HG03354 (cell line): Measurements from ENCODE around the gene DHRS7C.
"Not testable (repeated sequence)": the region's sequence is repeated elsewhere in the genome, so short reads cannot be mapped to it uniquely, and the experiment has no call there.

ENCODE experiments used
- ATAC-seq: cut with Tn5 transposase; IDR thresholded peaks from one replicate; pipeline ENCODE4 v1.9.1; 2021; ENCODE audit warnings: mild to moderate bottlenecking; ENCODE audit not compliant: unreplicated experiment, poor library complexity, severe bottlenecking

DHRS7C gene

DNA sequence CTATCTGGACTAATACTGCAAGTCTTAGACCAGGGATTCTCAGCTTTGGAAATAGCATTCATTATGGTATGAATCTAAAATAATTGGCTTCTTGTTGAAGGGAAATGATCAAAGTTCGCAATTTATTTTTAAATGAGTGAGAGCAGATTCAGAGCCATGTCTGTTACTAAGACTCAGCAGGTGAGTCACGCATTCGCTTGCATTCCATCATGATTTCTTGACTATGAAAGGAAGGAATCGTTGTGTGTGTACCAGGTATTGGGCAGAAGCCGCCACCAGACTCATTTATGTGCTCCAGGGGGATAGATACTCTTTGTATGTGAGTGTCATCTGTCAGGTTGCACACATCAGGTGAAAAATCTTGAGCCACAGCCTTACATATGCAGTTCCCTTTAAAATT, 19.7 kb upstream of the DHRS7C start:
- no peak for ATAC-seq

DNA sequence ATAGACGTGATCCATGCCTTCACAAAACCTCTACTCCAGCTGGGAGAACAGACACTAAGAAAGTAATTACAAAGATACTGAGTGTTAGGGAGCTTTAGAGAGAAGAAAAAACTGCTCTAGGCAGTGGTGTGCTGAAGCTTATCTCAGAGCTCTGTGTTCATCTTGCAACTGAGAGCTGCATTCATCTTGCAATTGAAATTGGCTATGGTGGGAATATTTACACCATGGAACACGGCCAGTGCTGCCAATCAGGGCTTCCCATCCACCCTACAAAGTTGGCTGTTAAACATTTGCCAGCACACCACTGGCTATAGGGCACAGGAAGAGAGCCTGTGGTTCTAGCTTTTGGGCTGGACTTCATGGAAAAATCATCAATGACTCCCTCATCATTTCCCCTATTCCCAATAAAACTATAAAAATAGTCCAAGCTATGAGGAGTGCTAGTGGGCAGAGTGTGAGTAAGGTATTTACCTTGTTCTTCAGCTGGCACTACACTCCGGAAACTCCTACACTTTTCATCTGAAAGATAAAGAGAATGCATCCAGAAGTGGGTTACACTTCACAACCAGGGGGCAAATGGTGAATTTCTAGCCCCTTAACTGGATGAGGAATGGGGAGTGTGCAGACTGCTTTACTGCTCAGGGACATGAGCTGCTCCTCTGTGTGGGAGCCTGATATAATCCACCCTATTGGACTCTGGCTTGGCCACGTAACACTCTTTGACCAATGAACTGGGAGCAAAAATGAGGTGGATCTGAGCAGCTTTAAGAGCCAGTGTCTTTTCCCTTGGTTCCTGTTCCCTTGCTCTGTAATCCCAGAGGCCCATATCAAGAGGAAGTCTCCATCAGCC, 18.9 kb upstream of the DHRS7C start:
- ATAC-seq: no peak

DNA sequence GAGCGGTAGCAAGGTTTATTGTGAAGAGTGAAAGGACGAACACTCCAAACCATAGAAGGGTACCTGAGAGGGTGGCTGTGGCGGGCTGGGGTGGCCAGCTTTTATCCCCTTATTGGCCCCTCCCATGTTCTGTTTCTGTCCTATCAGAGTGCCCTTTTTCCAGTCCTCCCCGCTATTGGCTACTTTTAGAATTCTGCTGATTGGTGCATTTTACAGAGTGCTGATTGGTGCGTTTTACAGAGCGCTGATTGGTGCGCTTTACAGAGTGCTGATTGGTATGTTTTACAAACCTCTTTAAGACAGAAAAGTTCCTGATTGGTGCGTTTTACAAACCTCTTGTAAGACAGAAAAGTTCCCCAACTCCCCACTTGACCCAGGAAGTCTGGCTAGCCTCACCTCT, 18.0 kb upstream of the DHRS7C start:
- ATAC-seq: no peak

DNA sequence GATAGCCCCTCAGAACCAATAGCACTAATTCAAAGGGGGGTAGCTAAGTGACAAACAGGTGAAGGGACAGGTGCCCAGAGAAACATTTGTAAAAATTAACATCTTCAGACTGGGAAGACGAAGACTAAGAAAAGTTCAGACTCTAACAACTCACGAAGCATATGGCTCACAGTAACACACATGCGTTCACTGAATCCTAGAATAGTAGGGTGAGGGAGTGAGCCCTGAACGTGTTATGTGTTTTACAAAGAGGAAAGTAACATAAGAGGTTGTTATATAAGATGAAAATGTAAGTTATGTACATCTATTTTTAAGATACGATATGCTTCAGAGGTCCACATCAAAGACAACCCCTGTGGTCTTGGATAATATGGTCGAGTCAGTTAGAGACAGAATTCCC, 15.3 kb upstream of the DHRS7C start:
- no peak for ATAC-seq

DNA sequence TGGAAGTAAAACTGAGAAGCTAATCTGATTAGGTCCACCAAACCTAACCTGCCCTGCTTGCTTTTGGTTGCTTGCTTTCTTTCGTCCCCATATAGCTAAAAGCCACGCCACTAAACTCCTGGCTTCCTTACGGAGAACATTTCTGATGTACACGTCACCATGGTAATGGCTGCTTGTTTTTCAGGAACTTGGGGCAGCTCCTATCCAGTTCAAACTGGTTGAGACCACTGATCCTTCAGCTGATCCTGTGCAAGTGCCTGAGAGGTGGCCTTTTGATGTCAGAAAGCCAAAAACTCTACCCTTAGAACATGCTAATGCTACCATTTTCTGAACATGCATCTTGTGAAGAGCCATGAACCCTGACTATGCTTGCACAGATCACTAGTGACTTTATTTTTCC, 14.4 kb upstream of the DHRS7C start:
- no peak for ATAC-seq

DNA sequence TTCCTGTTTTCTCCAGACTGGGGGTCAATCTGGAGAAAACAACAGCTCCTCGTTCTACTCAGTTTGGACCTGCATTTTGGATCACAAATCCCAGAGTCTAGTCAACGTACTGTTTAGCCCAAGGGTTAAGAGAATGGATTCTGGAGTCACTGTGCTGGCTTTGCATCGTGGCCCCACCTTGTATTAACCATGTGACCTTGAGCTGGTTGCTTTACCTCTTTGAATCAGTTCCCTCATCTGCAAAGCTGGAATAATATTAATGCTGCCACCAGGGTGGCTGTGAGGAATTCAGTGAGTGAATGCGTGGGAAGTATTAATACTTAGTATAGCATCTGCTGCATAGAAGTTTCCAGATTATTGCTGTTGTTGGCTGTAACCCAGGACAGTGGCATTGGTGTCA, 11.3 kb upstream of the DHRS7C start:
- ATAC-seq: no peak

DNA sequence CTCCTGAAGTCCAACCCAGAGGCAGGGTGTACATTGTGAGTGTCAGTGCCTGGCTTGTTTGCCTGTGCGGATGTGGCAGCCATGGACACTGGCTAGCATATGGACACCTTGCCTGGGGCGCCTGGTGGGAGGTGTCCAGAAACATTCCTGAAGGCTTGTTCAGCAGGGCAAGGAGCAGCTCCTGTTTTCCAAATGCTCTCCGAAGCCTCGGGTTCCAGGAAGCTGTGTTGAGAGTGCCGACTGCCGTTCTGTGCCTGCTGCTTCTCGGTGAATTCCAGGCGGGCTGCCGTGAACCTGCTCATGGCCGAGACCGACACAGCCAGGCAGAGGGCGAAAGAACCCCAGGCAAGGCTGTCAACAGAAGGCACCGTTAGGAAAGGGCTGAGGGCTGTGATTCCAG, 10.9 kb upstream of the DHRS7C start:
- ATAC-seq: no peak

DNA sequence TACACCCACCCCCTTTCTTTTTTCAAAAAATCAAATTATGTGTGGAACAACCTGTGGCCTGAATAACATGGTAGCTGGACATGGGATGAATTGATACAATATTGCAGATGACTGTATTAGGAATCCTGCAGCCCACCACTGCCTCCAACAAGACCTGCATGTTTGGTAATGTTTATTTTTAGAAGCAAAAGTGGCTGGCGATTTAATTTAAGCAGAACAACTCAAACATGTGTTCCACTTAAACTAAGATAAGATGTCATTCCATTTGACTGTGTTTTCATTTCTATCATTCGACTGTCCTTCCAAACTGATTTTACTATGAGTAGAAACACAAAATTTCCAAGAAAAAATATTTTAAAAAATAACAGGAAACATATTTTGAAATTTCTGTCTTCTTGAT, 10.1 kb upstream of the DHRS7C start:
- ATAC-seq: no peak

DNA sequence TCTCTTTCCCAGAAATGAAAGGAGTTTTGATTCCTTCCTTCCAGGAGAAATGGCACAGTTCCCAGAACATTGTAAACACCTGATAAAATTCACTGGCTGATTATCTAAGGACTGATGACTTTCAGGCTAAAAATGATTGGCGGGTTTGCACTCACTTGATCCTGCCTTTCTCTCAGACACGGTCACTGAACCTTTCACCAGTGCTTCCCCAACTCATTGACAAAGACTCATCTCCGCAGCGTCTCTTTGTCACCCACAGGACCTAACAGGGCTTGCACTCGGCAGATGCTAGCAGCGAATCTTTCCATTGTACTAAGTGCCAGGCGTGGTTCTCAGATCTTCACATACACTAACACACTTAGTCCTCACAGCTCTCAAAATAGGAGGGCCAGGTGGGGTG, 7.3 kb upstream of the DHRS7C start:
- ATAC-seq: no peak

DNA sequence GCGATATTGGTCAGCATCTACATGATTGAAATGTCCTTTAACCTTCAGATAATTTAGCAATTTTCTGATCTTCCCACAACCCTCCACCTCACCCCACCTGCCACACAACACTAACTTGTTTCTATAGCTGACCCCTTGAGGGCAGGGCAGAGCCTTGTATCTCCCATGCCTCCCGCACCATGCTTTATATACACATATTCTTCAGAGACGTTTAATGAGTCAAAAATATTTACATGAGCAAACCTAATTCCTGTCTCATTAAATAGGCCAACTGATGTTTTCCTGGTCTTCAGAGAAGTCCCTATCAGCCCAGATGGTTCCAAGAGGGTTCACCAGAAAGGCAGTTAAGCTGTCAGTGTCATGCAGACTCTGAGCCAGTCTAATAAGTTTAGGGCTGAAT, 6.6 kb upstream of the DHRS7C start:
- no peak for ATAC-seq

DNA sequence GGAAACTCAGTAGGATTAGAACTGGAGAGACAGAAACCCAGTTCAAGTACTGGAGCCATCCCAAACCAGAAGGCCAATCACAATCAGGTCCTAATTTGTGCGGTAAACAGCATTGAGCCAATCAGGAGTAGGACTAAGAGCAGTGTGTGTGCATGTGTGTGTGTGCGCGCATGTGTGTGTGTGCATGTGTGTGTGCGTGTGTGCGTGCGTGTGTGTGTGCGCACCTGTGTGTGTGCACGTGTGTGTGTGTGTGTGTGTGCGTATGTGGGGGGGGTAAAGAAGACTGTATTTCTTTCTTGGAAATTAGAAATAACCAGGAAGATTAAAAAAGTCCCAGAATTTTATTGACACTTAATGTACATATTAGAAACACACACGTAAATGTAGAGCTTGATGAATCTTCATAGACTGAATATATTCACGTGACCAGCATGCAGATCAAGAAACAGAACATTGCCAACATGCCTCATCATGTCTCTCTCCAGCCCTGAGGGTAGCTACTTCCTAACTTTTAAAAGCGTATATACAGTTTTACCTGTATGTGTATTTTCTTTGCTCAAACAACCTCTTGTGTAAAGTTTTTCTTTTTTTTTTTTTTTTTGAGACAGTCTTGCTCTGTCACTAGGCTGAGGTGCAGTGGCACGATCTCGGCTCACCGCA, 919 bp upstream of the DHRS7C start:
- ATAC-seq: no peak

DNA sequence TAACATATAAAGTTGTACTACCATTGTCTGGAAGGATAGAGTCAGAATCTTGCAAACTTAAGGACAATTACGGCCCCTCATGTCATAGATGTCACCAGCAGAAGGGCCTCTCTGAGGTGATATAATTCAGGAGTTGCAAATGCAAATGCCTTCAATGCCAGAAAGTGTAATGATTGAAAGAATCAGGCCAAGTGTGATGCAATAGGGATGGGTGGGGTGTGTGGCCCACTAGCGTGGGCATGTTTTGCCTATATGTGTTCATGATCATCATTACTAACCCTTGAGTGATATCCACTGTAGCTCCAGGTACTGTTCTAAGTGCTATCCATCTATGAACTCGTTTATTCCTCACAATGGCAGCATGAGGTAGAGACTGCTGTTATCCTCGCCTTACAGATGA, 1.1 kb downstream of the DHRS7C start:
- ATAC-seq: no peak

DNA sequence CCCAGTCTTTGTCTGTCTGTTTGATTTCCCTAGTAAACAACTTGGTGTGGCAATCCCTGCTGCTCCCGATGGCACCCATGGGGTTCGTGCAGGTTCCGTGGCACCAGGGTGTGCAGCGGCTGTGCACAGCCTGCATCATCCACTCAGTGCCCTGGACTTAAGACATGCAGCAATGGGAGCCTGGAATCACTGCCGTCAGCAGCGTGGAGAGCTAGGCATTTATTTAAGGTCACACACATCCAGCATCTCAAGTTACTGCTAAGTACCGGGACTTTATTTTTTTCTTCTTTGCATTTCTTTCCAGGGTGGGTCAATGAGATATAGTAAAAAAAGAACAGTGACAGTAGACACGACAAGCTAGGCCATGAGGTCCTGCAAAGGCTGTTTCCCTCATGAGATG, 2.8 kb downstream of the DHRS7C start:
- no peak for ATAC-seq

DNA sequence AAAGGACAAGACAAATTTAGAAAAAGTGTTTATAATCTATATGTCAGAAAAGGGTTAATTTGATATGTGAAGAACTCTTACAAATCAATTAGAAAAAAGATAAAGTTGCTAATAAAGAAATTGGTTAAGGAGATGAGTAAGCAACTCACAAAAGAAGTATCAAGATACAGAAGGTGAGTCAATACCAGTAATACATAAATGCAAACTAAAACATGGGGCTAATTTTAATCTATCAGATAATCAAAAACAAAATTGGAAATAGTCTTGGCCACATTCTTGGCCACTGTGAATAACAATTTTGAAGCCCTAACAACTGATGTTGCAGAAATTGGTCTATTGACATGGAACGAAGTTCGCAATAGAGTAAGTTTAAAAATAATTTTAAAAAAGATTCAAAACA, 6.8 kb downstream of the DHRS7C start:
- ATAC-seq: no peak

DNA sequence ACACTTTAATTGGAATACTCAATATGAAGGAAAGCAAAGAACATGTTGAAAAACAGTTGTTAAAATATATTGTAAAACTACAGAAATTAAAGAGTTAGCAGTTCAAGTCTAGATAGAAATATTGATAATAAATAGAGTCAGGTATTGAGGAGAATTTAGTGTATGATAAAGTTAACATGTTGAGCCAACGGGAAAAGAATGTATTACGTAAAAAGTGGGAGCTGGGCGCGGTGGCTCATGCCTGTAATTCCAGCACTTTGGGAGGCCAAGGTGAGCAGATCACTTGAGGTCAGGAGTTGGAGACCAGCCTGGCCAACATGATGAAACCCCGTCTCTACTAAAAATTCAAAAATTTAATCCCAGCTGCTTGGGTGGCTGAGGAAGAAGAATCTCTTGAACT, 7.9 kb downstream of the DHRS7C start:
- ATAC-seq: not testable (repeated sequence)

DNA sequence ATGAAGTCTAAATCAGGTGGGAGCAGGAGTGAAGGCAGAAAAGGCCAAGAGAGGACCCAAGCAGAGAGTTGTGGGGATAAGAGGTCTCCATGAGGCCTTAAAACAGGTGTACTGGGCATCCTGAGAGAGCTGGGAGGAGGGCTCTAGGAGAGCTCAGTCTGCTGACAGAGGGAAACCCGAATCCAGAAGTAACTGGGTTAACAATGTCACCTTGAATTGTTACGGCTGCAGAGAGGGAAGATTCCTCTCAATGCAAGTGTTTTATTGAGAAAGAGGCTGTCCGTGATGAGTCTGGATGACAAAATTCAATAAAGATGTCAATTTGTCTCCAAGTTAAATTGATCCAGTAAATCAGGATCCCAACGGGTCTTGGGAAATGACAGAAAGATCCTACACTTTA, 8.3 kb downstream of the DHRS7C start:
- no peak for ATAC-seq

DNA sequence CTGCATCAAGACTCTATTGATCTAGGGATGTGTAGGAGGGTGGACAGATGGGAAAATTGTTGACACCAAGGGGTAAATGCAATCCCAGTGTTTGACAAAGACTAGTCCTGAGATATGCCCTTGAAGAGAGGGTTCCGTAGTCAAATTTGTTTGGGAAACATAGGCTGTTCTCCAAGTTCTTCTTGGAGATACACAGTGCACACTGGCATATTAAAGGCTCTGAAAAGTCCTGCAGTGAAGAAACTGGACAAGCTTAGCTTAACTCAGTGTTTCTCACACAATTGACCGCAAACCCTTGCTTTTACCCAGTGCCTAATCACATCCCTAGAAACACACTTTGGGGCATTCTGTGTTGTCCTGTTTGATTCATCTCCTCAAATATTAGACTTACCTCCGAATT, 10.8 kb downstream of the DHRS7C start:
- ATAC-seq: no peak

DNA sequence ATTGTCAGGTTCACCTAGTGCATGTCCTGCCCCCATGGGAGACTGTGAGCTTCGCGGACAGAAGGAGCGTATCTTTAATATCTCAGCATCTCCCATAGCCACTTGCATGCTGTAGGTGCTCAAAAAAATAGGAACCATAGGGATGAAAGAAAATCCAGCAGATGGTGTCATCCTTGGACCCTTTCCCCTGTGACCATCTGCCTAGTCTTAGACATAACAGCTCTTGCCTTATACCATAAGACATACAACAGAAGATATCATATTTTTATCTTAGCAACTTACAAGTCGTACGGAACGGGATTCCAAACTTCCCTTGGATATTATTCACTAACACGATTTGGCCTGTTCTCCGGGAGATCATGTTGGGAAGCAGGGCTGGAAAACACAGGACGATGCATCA, 14.5 kb downstream of the DHRS7C start:
- no peak for ATAC-seq

DNA sequence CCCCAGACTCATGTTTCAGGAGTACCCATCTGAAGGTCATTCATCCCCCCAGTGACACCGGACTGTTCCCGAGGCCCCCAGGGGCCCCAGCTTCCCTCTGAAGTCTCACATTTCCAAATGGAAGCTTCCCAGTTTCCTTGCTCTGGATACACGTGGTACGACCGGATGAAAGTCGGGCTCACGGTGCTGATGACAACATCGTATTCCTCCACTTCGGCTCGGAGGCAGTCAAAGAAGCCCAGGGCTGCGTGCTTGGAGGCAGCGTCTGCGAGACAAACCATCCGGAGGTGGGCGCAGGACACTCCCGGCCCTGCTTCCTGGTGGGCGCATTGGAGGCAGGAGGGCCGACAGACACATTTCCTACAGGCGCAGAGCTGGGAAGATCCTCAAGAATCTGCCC, 18.7 kb downstream of the DHRS7C start:
- ATAC-seq: no peak

DNA sequence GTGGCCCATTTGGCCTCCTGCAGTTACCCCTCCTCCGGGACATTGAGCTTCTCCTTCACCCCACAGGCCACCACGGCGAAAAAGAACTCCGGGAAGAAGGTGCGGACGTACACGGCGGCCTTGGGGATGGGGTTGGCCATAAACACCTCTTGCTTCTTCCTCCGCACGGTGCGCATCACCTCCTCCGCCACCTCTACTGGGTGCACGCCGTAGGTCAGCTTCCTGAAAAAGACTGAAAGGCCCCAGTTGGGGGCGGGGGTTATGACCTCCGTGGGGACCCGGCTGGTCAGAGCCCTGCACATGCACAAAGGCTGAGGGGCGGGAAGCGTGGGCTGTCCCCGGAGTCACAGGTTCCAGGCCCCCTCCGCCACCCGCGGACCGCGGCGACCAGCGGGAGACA, 19.9 kb downstream of the DHRS7C start:
- ATAC-seq: no peak

DNA sequence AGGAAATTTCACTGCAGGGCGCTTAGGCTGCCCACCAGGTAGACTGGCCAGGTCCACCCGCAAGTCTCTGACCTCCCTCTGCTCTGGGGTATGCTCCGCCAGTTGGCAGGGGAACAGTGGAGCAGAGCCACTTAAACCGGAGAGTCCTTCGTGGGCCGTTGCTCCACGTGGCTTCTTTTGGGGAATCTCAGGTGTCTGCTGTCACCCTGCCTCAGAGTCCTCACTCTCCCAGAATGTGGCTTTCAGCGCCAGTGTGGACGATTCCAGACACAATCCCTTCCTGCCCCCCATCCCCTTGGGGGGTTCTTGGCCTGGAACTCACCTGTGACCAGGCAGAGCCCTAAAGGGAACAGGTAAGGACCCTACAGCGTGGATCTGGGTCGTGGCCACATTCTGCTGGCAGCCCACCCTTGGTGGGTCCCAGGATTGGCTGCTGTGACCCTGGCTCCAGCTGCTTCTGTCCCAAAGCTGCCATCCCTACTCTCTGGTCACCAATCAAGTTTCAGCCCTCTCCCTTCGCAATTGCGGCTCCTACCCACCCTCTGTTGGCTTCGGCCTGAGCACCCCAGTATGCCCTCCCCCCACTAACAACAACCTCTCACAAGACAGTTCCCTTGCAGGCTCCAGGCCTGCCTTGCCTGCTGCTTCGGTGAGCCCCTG, 22.2 kb downstream of the DHRS7C start:
- no peak for ATAC-seq
